ENCODE data around the gene TUBA1C.

Gene TUBA1C

DNA sequence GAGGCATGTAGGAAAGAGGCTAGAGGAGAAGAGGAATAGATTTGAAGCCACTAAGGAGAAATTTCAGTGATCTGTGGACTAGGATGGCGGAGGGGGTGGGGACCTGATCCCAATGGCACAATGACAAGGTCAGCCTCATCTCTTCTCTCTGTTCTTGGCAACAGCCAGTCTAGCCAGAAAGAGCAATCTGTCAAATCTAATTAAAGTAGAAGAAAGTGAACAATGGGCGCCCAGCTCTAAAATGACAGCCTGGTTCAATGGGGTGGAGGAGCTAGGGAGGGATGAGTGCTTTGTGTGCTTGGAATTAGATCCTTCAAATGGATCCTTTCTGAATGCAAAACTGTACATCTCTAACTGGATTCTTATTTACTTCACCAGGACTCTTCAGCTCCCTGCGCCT lies 37.2 kb upstream of the TUBA1C start:
- no peak overlapping the region for H3K27ac ChIP-seq
- TF ChIP-seq CTCF (conservative IDR thresholded peaks at IDR 0.05) (no peak), ZFX (IDR thresholded peaks at IDR 0.05) (no peak)

GRCh38 chr12:49228653-49229052 lies 36.2 kb upstream of the TUBA1C start:
- H3K27ac ChIP-seq: no peak overlapping the region

DNA sequence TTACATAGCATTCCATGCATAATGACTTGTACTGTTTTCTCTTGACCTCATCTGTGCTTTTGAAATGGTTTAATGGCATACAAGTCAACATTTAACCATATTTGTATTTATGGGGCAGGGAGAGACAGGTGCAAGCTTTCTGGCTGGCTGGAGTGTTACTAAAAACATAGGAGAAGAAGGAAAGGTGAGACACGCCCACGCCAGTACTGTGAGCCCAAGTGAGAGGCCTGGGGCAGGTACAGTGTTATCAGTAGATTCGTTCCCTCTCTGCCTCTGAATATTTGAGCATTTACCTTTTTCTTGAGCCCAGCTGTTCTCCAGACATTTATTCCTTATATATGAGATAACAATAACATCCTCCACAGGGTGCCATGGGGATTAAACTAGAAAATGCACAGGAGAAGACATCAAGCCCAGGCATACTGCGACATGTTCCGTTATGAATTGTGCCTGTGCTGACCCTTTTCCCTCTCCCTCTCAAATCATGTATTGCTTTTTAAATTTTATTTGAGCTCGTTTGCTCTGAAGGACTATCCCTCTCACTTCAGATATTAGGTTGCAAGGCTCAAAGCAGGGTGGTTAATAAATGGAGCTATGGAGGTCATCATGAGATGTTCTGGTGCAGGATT lies 34.6 kb upstream of the TUBA1C start:
- H3K27ac ChIP-seq: no peak overlapping the region
- no peak for TF ChIP-seq CTCF (conservative IDR thresholded peaks at IDR 0.05)
- TF ChIP-seq ZFX (IDR thresholded peaks at IDR 0.05): no peak

More at GRCh38 chr12:49228653-49229052, 36.2 kb upstream of the TUBA1C start:
- no peak for TF ChIP-seq ZFX (IDR thresholded peaks at IDR 0.05)
- no peak for TF ChIP-seq CTCF (conservative IDR thresholded peaks at IDR 0.05)

- TF ChIP-seq ZFX (IDR thresholded peaks at IDR 0.05) (no peak), CTCF (conservative IDR thresholded peaks at IDR 0.05) (no peak)
- no peak overlapping the region for H3K27ac ChIP-seq
Measured at GRCh38 chr12:49230805-49231194, 34.1 kb upstream of the TUBA1C start.

- no peak for TF ChIP-seq CTCF (conservative IDR thresholded peaks at IDR 0.05)
- no peak for TF ChIP-seq ZFX (IDR thresholded peaks at IDR 0.05)
- no peak overlapping the region for H3K27ac ChIP-seq
Measured at GRCh38 chr12:49231878-49232655, 32.8 kb upstream of the TUBA1C start.

DNA sequence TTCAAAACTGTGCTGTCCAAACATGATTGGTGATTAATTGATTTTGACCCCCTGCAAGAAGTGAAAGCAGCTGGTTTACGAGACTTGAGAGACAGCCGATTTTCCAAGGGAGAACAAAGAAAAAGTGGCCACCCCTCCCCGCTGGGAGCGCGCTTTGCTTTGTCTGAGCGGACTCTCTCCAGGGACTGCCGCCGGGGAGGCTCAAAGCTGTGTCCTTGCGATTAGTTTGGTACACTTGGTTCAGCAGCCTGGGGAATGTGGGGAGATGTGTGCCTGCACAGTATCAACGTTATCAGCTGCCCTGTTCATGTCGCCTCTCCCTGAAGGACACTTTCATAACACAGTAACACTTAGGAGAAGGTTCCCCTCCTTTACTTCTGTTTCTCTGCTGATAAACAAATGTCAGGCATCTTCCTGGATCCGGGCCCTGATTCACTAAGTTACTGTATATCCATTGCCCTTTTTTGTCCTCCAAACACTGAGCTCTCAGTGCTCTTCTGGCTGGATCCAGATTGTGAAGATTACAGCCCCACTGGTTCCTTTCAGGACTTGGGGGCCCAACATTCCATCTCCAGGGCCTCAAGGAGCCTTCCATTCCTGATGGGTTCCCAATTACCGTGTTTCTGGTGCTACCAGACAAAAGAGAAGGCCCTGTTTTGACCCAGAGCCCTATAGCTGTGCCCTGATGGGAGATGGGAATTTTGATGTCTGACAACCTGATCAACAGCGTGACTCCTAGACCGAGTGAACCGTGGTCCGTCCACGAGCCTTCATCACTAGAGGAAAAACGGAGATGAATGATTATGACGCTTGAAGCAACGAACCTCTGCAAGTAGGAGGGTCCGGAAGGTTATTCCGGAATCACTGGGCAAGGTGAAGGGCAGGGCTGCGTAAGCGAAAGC lies 31.7 kb upstream of the TUBA1C start:
- no peak for TF ChIP-seq ZFX (IDR thresholded peaks at IDR 0.05)
- TF ChIP-seq CTCF (conservative IDR thresholded peaks at IDR 0.05): no peak
- H3K27ac ChIP-seq: no peak overlapping the region

Measured in C4-2B (cell line).